Hepatocyte (in vitro differentiated cells): ENCODE measurements around the gene ZMIZ2. TPM values are rescaled to one million over a fixed set of nuclear protein-coding genes. Genes with fewer than 3 reads are reported as not detected.

Experiments used
- DNase-seq: peaks from one replicate; pipeline ENCODE4 v3.0.0-alpha.2; 2016; ENCODE audit warnings: low spot score
- H2AFZ ChIP-seq: fragments of 200-600 bp; sonication (generic); 2 replicates; pipeline ENCODE4 v1.6.0; 2016; ENCODE audit warnings: antibody characterized with exemption, mild to moderate bottlenecking
- H3K27ac ChIP-seq: fragments of 200-600 bp; sonication (generic); 2 replicates; pipeline ENCODE4 v1.5.1; 2016; ENCODE audit warnings: mild to moderate bottlenecking
- H3K27me3 ChIP-seq: fragments of 200-600 bp; sonication (generic); 2 replicates; pipeline ENCODE4 v1.6.1; 2016
- H3K36me3 ChIP-seq: fragments of 200-600 bp; sonication (generic); replicated peaks from 2 replicates; pipeline ENCODE4 v1.5.1; 2016; ENCODE audit warnings: low read depth; ENCODE audit not compliant: insufficient read depth
- H3K4me1 ChIP-seq: fragments of 200-600 bp; sonication (generic); 2 replicates; pipeline ENCODE4 v1.5.1; 2016; ENCODE audit warnings: mild to moderate bottlenecking, moderate library complexity; ENCODE audit not compliant: insufficient read depth
- H3K4me2 ChIP-seq: fragments of 200-600 bp; sonication (generic); 2 replicates; pipeline ENCODE4 v1.6.0; 2016
- H3K4me3 ChIP-seq: fragments of 200-600 bp; sonication (generic); 2 replicates; pipeline ENCODE4 v1.5.1; 2016; ENCODE audit warnings: mild to moderate bottlenecking
- H3K79me2 ChIP-seq: fragments of 200-600 bp; sonication (generic); 2 replicates; pipeline ENCODE4 v1.6.0; 2017; ENCODE audit warnings: mild to moderate bottlenecking
- H3K9me2 ChIP-seq: fragments of 200-600 bp; sonication (generic); replicated peaks from 2 replicates; pipeline ENCODE4 v1.6.0; 2017; ENCODE audit warnings: mild to moderate bottlenecking; ENCODE audit not compliant: insufficient read depth
- H3K9me3 ChIP-seq: fragments of 200-600 bp; sonication (generic); 2 replicates; pipeline ENCODE4 v1.5.1; 2016; ENCODE audit warnings: low read depth, mild to moderate bottlenecking
- H4K20me1 ChIP-seq: fragments of 200-600 bp; sonication (generic); 2 replicates; pipeline ENCODE4 v1.6.0; 2016; ENCODE audit warnings: mild to moderate bottlenecking; ENCODE audit not compliant: insufficient read depth, poor library complexity, severe bottlenecking
- EZH2 ChIP-seq: fragments of 200-600 bp; sonication (generic); IDR thresholded peaks from 2 replicates; pipeline ENCODE4 v1.6.1; 2016; ENCODE audit warnings: antibody characterized with exemption, mild to moderate bottlenecking, borderline replicate concordance
- EZH2phosphoT487 ChIP-seq: fragments of 200-600 bp; sonication (generic); IDR thresholded peaks from one replicate; pipeline ENCODE4 v1.6.1; 2018; ENCODE audit warnings: antibody characterized with exemption, mild to moderate bottlenecking, low read depth, moderate library complexity; ENCODE audit not compliant: unreplicated experiment, severe bottlenecking
- WGBS: methylation state at CpG from one replicate; pipeline ENCODE4 v1.1.6; 2016; ENCODE audit warnings: low lambda C conversion rate; ENCODE audit errors: missing lambda C conversion rate; 5-methylcytosine and 5-hydroxymethylcytosine counted together
- polyA plus RNA-seq: library from polyadenylated mRNA; unstranded; fragments of >200 nt; fragmentation: Nextera tagmentation; extraction: Ambion mirVana; gene quantifications from 2 replicates; pipeline ENCODE4 v1.2.1, GENCODE V29; 2016
- total RNA-seq: library from RNA; depleted of rRNA; stranded (reverse); fragments of >200 nt; gene quantifications from 2 replicates; pipeline ENCODE4 v1.2.3, GENCODE V29; 2014
- TF ChIP-seq, protein P1 (sequence below): fragments of 200-600 bp; sonication (generic); IDR thresholded peaks from 2 replicates; pipeline ENCODE4 v1.5.1; 2016; ENCODE audit warnings: antibody characterized with exemption, mild to moderate bottlenecking; ENCODE audit not compliant: poor library complexity

ZMIZ2 gene
- total and polyA plus RNA-seq, 2 experiments from 2014 or later: 10.5 to 37.0 TPM

DNA sequence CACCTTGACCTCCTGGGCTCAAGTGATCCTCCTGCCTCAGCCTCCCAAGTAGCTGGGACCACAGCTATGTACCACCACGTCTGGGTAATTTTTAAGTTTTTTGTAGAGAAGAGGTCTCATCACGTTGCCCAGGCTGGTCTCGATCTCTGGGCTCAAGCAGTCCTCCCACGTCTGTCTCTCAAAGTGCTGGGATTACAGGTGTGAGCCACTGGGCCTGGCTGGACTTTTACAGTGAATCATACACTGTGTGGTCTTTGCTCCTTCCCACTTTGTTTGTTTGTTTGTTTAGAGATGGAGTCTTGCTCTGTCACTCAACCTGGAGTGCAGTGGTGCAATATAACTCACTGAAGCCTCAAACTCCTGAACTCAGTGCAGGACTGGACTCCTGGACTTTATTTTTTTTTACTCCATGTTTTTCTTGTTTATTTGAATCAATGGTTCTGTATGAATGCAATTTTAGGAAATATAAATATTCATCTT lies 60.3 kb downstream of the ZMIZ2 start:
- TF ChIP-seq EZH2phosphoT487 (no peak), EZH2 (no peak)
- TF ChIP-seq, protein P1, sequence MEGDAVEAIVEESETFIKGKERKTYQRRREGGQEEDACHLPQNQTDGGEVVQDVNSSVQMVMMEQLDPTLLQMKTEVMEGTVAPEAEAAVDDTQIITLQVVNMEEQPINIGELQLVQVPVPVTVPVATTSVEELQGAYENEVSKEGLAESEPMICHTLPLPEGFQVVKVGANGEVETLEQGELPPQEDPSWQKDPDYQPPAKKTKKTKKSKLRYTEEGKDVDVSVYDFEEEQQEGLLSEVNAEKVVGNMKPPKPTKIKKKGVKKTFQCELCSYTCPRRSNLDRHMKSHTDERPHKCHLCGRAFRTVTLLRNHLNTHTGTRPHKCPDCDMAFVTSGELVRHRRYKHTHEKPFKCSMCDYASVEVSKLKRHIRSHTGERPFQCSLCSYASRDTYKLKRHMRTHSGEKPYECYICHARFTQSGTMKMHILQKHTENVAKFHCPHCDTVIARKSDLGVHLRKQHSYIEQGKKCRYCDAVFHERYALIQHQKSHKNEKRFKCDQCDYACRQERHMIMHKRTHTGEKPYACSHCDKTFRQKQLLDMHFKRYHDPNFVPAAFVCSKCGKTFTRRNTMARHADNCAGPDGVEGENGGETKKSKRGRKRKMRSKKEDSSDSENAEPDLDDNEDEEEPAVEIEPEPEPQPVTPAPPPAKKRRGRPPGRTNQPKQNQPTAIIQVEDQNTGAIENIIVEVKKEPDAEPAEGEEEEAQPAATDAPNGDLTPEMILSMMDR: no peak
- peak; percentile 34 for DNase-seq
- Histone ChIP-seq H3K4me2 (no peak overlapping the region), H3K4me3 (no peak overlapping the region), H4K20me1 (no peaks in the 10 kb centered on the region), H3K9me2 (no peaks in the 10 kb centered on the region), H3K4me1 (no peaks in the 10 kb centered on the region), H3K27ac (no peak overlapping the region), H2AFZ (no peak overlapping the region), H3K36me3 (no peaks in the 10 kb centered on the region), H3K79me2 (no peaks in the 10 kb centered on the region), H3K9me3 (no peaks in the 10 kb centered on the region), H3K27me3 (no peaks in the 10 kb centered on the region)
- WGBS: 90% methylated on average over 4 of the region's 4 CpGs

DNA sequence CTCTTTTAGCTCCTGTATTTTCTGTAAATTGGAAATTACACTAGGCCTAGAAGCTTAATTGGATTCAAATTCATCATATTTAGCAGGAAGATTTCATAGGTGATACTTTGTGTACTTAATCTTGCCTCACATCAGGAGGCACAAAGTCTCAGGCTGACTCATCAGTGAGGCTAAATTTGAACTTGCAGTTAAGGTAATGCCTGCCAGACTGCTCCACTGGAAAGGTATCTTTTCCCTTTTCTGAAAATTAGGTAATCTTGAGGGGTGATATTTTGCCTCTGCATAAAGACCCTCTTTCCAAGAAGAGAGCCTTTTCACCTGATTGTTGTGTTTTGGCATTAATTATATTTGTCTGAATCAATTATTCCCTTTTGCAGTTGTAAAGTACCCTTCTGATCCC lies 62.4 kb downstream of the ZMIZ2 start:
- Histone ChIP-seq H3K79me2 (no peaks in the 10 kb centered on the region), H3K27ac (no peak overlapping the region), H3K36me3 (no peaks in the 10 kb centered on the region), H3K27me3 (no peaks in the 10 kb centered on the region), H3K4me2 (no peak overlapping the region), H3K4me3 (no peak overlapping the region), H2AFZ (no peak overlapping the region), H3K9me2 (no peaks in the 10 kb centered on the region), H3K4me1 (no peaks in the 10 kb centered on the region), H3K9me3 (no peaks in the 10 kb centered on the region), H4K20me1 (no peaks in the 10 kb centered on the region)
- peak; percentile 34 for DNase-seq
- TF ChIP-seq, protein P1: no peak
- TF ChIP-seq EZH2phosphoT487: no peak
- no peak for TF ChIP-seq EZH2

GRCh38 chr7:44811571-44811970 lies 62.9 kb downstream of the ZMIZ2 start:
- WGBS: 92% methylated on average over 6 of the region's 6 CpGs
- no peak for TF ChIP-seq EZH2
- TF ChIP-seq, protein P1: no peak
- no peak for TF ChIP-seq EZH2phosphoT487
- Histone ChIP-seq H3K9me2 (no peaks in the 10 kb centered on the region), H3K9me3 (no peaks in the 10 kb centered on the region), H3K4me2 (no peak overlapping the region), H3K79me2 (no peaks in the 10 kb centered on the region), H3K36me3 (no peaks in the 10 kb centered on the region), H3K27ac (no peak overlapping the region), H4K20me1 (no peaks in the 10 kb centered on the region), H3K4me1 (no peaks in the 10 kb centered on the region), H3K4me3 (no peak overlapping the region), H3K27me3 (no peaks in the 10 kb centered on the region), H2AFZ (no peak overlapping the region)
- DNase-seq: no peak

DNA sequence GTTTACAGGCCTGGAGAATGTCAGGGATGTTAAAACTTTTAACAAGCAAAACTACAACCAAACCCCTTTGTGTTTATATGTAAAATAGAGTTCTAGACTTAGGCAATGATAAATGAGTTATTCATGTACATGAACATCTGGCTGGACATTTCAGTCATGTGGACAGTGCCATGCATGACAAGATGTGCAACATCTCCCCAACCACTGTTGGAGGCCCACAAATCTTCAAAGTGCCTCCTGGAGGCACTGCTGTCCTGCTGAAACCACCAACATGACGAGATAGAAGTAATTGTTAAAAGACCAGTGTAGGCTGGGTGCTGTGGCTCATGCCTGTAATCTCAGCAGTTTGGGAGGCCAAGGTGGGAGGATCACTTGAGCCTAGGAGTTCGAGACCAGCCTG lies 66.3 kb downstream of the ZMIZ2 start:
- H4K20me1 ChIP-seq: no peaks in the 10 kb centered on the region
- no peaks in the 10 kb centered on the region for H3K36me3 ChIP-seq
- H2AFZ ChIP-seq: no peak overlapping the region
- H3K79me2 ChIP-seq: no peaks in the 10 kb centered on the region
- no peaks in the 10 kb centered on the region for H3K27me3 ChIP-seq
- no peak for DNase-seq
- H3K4me1 ChIP-seq: no peaks in the 10 kb centered on the region
- 97% methylated on average over 2 of the region's 2 CpGs for WGBS
- H3K4me2 ChIP-seq: no peak overlapping the region
- TF ChIP-seq EZH2phosphoT487: no peak
- TF ChIP-seq, protein P1: no peak
- TF ChIP-seq EZH2: no peak
- no peak overlapping the region for H3K4me3 ChIP-seq
- H3K27ac ChIP-seq: no peak overlapping the region
- no peaks in the 10 kb centered on the region for H3K9me2 ChIP-seq
- no peaks in the 10 kb centered on the region for H3K9me3 ChIP-seq
